ENCODE results near the gene DNAAF6.
"Not testable (repeated sequence)": the region's sequence is repeated elsewhere in the genome, so short reads cannot be mapped to it uniquely, and the experiment has no call there.

The DNAAF6 gene

DNA sequence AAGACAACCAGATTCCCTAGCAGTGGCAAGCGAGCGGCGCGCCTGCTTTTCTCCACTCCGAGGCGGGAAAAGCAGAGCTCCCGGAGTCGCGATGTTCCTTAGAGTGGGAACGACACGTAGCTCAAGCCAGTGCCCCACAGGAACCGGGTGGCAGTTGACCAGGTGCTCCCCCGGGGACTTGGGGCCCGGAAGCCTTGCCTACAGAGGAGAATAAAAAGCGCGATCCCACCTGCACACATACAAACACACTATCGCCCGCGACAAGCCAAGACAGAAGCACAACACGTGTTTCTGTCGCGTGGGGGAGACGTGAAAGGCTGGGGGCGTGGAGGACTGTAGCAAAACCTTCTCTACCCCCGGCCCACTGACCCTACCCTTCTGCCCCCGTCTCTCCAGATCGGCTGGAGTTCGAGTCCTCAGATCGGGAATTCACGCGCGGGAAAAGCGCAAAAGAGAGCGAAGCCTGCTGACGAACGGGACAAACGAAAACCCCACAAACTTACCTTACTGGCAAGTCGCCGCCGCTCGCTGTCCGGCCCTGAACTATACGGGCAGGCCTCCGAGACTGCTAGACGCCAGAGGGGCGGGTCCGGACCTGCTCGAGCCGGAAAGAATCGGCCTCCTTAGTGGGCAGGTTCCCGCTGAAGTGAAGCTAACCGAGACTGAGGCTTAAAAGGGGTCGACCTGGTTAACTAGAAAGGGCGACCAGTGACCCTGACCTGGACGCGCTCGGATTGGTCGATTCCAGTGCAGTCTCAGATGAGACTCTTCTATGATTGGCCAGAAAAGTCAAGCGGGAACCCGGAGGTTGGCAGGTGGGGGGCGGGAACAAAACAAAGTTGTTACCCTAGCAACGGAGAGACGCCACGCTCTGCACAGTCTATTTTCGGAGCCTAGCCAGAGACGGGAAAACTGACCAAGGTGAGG, at the start of gene DNAAF6, which contains the start of gene NUP62CL:
DNAAF6 (plus strand) TSS at position 842 of the 927 bp plus-strand sequence. CDS start 6,265 bp downstream, outside the sequence.
NUP62CL (minus strand) TSS at position 664 of the 927 bp plus-strand sequence. CDS start 31,287 bp downstream, outside the sequence.
- DNase-seq (ENCODE audit: low spot score): no peak

DNA sequence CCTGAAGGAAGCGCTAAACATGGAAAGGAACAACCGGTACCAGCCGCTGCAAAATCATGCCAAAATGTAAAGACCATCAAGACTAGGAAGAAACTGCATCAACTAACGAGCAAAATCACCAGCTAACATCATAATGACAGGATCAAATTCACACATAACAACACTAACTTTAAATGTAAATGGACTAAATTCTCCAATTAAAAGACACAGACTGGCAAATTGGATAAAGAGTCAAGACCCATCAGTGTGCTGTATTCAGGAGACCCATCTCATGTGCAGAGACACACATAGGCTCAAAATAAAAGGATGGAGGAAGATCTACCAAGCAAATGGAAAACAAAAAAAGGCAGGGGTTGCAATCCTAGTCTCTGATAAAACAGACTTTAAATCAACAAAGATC, 48.8 kb upstream of the DNAAF6 start:
- not testable (repeated sequence) for DNase-seq (ENCODE audit: low spot score)

DNA sequence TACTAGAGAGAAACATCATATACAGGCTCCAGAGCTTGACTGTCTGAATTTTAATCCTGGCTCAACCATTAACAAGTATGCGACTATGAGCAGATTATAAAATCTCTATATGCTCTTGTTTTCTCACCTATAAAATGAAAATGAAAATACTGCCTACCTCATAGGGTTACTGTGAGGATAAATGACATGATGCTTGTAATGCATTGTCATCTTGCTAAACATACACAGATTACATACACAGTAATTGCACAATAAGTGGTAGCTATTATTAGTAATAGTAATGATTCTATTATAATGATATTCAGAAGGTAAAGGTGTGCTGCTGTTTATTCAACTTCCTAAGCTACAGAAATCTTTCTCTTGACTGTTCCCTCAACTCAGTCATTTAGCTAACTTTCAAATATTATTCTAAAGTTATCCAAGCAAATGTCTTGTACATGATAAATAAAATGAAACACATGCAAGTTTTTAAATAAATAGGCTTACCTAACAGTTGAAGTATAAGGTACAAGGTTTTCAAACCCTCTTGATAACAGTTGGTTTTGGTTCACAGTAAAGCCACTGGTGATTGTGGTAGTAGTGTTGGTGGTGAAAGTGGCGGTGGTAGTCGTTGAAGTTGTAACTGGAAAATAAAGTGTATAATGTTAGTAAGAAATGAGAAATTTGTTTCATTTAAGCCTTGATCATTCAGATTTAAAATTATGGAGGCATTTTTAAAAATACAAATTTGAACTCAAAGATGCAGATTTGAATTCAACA, 39.1 kb upstream of the DNAAF6 start:
- no peak for DNase-seq (ENCODE audit: low spot score)

DNA sequence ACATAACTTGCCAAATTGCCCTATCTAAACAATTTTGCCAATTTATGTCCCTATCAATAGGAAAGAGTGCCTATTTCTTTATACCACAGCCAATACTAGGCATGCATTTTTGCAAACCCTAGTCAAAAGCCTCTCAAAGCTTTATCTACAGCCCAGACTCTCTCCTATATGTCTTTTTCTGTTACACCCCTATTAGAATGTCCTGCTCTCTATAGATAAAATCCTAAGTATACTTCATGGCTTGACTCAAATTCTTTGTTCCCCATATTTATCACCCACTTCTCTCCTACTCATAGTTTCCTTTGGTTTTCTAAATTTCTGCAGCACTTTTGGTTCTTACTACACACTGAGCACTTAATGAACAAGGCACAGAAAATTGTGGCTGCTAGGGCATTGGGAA, 38.2 kb upstream of the DNAAF6 start:
- no peak for DNase-seq (ENCODE audit: low spot score)

DNA sequence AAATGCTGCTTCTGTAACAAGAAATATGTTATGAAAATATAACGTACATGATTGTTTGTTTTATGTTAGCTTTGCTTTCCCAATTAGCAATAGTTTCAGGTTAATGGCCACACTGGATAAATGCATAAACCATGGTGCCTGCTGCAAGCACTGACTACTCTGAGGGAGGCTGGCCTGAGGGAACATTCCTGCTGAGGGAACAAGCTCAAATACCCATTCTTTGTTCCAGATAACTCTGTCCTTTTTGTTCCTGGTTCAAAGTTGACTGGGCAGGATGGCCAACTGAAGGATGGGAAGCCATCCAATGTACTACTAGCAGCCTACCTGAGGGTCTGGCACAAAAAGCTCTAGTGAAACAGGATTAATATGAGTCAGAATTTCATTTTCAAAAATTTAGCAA, 37.7 kb upstream of the DNAAF6 start:
- no peak for DNase-seq (ENCODE audit: low spot score)

DNA sequence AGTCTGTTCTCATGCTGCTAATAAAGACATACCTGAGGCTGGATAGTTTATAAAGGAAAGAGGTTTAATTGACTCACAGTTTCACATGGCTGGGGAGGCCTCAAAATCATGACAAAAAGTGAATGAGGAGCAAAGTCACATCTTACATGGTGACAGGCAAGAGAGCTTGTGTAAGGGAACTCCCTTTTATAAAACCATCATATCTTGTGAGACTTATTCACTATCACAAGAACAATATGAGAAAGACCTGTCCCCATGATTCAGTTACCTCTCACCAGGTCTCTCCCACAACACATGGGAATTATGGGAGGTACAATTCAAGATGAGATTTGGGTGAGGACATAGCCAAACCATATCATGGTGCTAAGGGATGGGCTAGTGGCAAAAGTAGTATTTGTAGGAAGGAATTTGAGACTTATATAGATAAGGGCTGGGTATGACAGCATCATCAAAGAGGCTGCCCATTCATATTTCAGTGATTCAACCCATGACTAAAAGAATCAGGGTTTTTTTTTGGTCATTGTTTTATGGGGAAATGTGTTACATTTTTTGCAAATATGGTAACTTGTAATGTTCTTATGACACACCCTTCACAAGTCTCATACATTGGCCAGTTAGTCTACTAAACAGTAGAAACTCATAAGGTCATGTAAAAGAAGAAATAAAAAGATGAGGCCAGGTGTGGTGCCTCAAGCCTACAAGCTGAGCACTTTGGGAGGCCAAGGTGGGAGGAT, 34.9 kb upstream of the DNAAF6 start:
- DNase-seq (ENCODE audit: low spot score): peak; percentile 1

DNA sequence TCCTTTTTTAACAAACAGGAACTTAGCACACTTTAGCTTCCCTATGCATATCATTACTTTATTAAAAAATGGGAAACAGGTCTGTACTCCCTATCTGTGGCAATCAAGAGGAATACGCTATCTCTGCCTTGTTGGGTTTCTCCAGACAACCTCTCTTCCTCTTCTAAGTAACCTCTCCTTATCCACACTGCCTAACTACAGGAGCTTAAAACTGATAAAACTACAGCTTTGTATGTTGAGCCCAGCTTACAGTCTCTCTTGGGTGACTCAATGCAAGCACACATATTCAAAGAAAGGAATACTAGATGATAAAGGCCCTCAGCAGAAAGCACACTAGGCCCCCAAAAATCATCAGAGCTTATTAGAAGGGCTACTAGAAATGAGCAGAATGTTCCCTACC, 9.1 kb upstream of the DNAAF6 start:
- DNase-seq (ENCODE audit: low spot score): no peak

DNA sequence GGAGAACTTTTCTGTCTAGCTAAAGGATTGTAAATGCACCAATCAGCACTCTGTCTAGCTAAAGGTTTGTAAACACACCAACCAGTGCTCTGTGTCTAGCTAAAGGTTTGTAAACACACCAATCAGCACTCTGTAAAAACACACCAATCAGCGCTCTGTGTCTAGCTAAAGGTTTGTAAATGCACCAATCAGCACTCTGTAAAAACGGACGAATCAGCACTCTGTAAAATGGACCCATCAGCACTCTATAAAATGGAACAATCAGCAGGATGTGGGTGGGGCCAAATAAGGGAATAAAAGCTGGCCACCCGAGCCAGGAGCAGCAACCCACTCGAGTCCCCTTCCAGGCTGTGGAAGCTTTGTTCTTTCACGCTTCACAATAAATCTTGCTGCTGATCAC, 8.3 kb upstream of the DNAAF6 start:
- not testable (repeated sequence) for DNase-seq (ENCODE audit: low spot score)

DNA sequence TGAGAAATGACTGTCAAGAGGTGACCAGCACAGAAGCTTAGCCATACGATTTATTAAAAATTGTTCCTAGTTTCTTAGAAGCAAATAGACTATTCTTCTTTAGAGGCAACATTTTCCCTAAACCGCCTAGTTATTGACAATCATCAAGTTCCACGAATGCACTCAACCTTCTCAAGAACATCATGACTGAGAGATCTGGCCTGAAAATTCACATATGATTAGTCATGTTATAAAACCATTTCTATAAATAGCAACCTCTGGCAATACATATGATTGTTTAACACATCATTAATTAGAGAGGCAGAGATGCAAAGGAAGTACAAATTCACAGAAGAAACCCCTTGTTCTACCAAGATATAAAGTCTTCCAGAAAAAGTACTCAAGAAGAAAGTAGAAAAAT, 6.9 kb upstream of the DNAAF6 start:
- DNase-seq (ENCODE audit: low spot score): no peak

DNA sequence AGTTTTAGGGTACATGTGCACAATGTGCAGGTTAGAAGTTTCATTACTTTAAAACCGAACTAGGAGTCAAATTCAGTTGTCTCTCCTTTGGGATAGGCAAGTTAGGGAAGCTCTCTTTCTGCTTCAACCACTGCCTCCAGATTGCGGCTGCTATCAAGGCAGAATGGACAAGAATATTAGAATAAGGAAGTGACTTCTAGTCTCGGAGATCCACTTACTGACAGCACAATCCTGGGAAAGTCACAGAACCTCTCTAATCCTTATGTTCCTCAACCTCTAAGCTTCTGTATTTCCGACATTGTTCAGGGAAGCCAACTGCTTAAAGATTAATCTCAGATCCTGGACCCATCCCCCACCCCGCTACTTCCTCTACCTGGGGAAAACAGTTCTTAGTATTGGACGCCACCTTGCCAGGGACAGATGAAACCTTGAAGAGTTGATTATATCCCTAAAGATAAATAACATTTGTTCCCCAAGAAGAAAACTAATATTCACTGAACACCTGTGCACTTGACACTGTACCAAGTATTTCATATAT, 2.3 kb upstream of the DNAAF6 start:
- no peak for DNase-seq (ENCODE audit: low spot score)

DNA sequence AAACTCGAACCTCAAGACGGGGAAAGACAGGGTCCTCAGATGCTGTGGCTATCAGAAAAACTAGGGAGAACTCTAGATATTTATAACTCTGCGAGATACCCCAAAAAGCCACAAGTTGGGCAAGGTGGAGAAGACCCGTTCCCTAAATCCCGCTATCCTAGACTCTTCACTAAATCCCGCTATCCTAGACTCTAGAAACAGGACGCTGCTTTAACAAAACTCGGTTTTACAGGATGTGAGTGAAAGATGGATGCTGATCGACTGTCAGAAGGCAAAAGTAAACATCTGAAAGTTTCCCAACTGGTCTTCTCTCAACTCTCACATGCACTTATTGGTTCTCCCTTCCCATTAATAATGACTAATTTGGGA, 270 bp downstream of the DNAAF6 start:
- DNase-seq (ENCODE audit: low spot score): no peak

DNA sequence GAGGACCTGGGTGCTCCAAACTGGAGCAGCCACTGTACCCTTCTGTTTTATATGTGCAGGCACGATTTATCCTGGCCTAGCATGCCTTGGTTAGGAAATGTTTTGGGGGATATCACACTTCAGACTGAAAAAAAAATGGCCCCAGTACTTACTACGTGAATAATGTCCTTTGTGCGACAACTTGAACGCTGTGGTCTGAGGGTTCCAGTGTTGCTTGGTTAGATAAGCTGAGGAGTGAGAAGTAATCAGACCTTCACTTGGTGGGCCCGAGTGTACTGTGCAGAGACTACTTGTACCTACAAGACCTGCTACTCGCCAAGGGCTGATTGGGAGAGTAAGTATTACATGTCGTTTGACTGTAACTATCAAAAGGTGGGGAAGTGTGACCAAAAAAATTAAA, 678 bp downstream of the DNAAF6 start:
- no peak for DNase-seq (ENCODE audit: low spot score)

DNA sequence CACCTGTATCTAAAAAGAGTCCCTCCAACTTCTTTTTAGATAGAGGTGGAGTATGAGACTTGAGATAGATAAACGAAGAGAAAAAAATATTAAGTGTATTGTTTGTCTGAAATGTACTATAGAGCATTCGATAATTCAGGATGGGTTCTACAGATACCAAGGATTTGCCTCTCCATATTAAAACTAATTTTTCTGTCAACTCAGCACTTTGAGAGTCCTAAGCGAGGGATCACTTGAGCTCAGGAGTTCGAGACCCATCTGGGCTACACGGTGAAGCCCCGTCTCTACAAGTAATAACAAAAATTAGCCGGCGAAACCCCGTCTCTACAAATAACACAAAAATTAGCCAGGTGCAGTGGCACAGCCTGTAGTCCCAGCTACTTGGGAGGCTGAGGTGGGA, 1.5 kb downstream of the DNAAF6 start:
- DNase-seq (ENCODE audit: low spot score): no peak

DNA sequence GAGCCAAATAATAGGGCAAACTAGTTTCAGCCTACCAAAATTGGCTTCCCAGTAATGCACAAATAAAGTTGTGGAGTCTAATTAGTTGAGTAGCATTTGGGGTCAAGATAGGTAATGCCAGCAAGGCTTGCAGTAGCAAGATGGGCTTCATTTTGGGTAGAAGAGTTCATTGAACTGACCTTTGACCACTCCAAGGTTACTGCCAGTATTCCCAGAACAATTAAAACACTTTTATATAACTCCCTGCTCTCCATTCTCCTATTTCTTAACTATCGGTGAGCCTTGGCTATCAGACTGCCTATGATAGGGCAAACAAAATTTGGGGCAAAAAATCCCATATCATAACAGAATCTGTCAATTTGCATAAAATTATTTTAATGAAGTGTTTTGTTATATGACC, 7.1 kb downstream of the DNAAF6 start:
- DNase-seq (ENCODE audit: low spot score): no peak

DNA sequence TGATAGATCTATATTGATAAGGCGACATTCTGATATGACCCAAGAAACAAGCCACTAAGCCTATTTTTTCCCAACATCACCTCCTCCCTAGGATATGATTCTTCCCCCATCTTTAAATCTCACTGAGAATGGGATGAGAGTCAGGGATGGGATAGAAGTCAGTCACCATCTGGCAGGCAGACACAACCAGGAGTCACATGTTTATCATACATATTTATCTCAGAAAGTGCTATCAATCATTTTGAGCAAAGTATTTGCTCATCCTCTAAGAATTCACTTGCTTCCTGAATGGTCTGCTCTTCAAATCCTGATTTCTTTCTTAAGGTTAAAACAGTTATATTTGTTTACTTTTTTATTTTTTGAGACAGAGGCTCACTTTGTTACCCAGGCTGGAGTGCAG, 20.3 kb downstream of the DNAAF6 start:
- no peak for DNase-seq (ENCODE audit: low spot score)

DNA sequence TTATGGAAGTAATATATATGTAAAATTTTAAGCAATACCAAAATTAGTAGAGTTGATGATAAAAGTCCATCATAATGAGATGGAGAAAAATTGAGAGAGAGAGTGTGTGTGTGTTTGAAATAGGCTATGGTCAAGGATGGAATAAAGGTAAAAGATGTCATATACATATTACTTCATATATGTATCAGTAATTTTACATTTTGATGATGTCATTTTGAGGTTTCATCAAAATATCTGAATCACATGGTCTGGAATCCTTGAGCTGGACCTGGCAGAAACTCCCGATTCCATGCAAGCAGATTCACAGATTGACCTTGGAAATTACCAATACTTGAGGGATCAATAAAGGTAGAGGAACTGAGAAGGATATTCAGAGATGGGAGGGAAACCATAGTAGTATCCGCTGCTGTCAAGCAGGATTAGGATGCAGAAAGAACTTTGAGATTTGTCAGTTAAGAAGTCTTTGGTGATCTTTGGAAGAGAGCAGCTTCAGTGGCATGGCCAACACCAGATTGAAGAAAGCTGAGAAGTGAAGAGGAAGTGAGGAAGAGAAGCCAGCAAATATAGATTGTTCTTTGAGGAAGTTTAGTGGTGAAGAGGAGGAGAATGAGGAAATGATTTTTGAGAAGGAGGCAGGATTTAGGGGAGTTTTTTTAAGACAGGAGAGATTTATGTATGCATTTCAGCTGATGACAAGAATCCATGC, 21.5 kb downstream of the DNAAF6 start:
- no peak for DNase-seq (ENCODE audit: low spot score)

DNA sequence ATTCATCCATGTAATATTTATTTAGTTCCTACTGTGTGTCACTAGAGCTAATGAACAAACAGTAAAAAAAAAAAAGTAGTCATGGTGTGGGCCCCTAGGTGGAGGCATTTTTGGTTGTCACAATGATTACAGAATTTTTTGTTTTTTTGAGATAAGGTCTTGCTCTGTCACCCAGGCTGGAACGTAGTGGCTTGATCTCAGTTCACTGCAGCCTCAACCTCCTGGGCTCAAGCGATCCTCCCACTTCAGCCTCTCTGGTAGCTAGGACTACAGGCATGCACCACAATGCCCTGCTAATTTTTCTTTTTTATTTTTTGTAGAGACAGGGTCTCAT, 22.0 kb downstream of the DNAAF6 start:
- no peak for DNase-seq (ENCODE audit: low spot score)

DNA sequence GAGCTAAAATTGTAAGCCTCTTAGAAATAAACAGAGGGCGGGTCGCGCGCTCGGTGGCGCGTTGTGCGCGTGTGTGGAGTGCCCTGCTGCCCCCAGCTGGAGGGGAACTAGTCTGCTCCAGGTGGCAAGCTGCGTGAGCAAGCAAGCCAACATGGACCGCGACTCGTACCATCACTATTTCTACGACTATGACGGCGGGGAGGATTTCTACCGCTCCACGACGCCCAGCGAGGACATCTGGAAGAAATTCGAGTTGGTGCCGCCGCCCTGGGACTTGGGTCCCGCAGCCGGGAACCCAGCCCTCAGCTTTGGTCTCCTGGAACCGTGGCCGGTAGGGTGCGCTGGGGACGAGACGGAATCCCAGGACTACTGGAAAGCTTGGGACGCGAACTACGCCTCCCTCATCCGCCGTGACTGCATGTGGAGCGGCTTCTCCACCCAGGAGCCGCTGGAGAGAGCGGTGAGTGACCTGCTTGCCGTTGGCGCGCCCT, 66.1 kb downstream of the DNAAF6 start:
- DNase-seq (ENCODE audit: low spot score): no peak

DNA sequence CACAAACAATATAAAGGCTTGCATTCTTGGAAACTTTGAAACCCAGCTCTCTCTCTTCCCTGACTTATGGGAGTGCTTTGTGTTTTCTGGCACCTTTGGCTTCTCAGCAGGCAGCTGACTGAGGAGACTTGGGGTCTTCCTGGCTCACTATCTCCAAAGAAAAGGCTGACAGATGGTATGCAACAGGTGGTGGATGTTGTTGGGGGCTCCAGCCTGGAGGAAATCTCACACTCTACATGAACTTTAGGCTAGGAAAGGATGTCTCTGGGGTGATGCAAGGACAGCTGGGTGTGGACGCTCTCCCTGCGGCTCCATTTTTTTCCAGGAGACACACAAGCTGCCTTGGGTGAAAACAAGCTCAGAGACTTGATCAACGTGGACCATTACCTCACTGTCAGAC, 67.4 kb downstream of the DNAAF6 start:
- no peak for DNase-seq (ENCODE audit: low spot score)

DNA sequence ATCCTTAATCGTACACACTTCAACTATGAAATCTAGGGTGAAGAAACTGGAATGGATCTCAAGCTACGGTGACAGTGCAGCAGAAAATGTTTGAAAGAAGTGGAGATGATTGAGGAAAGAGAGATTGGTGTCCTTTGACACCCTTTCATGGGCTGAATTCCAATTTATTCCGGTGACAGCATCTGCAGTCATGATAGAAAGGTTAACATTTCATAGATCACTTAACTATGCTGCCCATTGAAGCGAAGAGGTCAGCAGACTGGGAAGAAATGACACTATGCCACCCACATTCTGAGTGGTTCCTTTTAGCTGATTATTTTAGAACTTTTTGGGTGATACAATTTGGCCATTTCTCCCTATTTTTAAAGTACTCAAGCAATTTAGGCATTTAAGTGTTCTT, 82.3 kb downstream of the DNAAF6 start:
- no peak for DNase-seq (ENCODE audit: low spot score)

DNA sequence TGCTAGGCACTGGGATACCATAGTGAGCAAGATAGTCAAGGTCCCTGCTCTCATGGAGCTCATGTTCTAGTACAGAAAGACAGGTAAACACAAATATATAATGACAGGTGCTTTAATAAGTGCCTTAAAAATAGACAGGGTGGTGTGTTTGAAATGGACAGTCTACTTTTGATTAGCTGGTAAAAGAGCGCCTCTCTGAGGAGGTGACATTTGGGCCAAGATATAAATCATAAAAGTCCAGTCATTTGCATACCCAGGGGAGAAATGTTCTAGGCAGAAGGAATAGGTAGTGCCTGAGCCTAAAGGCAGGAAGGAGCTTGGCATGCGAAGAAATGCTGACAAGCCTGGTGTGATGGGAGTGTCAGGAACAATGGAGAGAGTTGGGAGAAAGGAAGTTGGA, 83.6 kb downstream of the DNAAF6 start:
- DNase-seq (ENCODE audit: low spot score): no peak

DNA sequence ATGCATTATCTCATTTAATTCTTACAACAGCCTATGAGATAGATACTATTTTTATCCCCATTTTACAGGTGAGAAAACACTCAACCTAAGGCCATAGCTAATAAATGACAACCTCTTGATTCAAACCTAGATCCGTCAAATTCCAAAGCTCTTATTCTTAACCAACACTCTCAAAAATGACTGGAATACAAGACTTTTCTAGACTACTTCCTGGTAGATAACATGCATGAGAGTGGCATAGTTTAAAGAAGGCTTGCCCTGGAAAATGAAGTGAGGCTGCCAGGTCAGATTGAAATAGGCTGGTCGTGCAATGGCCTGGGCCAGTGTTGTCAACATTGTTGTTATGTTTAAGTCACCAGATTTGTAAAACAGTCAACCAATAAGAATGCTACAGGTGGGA, 86.6 kb downstream of the DNAAF6 start:
- no peak for DNase-seq (ENCODE audit: low spot score)
